GM18499 (cell line): ENCODE data around the gene GORAB.

ENCODE experiments used
- ATAC-seq: cut with Tn5 transposase; IDR thresholded peaks from one replicate; pipeline ENCODE4 v1.9.1; 2021; ENCODE audit warnings: moderate number of reproducible peaks; ENCODE audit not compliant: insufficient read depth, unreplicated experiment

The GORAB gene

GRCh38 chr1:170537798-170538503, 6.0 kb downstream of the GORAB start:
- ATAC-seq, result no peak

- ATAC-seq, result no peak
Measured at GRCh38 chr1:170538687-170539086, 6.7 kb downstream of the GORAB start.

- no peak for ATAC-seq
Measured at GRCh38 chr1:170539154-170539553, 7.2 kb downstream of the GORAB start.

- no peak for ATAC-seq
Measured at GRCh38 chr1:170544624-170545023, 12.7 kb downstream of the GORAB start.

DNA sequence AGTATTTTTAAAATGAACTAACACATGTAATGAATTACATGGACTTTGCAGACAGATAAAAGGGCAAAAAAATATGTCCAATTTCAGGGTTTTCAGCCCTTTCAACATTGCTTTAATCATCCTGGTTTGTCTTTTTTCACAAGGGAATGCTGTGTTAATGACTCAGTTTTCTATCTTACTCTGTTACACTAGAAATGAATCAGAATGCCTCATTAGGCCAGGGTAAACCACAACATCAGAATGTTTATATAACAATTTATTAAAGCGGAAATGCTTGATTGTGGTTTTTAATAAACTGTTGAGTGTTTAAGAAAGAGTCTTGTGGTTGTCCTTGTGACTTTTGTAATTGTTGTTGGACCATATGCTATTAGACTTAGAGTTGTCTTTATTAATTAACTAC, 13.5 kb downstream of the GORAB start:
- ATAC-seq, result no peak

- no peak for ATAC-seq
Measured at GRCh38 chr1:170547255-170547654, 15.3 kb downstream of the GORAB start.

GRCh38 chr1:170548497-170548896, 16.5 kb downstream of the GORAB start:
- no peak for ATAC-seq

DNA sequence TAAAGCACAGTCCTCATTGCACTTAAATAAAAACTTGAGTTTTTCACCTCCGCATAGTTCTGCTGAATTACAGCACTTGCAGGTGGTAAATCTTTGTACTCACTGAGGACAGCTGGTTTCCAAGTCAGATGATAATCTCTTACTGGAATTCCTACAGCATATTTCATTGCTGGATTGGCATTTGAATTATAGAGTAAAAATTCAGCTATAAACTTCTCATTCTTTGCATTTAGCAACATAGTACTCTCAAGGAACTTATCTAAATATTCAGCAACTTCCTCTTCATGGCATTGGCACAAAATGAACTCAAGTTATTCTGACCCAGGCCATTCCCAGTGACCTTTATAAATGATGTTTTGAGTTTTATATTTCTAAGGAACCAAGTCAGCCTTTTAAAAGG, 23.4 kb downstream of the GORAB start:
- ATAC-seq, result no peak

GRCh38 chr1:170556917-170557316, 25.0 kb downstream of the GORAB start:
- ATAC-seq, result no peak

DNA sequence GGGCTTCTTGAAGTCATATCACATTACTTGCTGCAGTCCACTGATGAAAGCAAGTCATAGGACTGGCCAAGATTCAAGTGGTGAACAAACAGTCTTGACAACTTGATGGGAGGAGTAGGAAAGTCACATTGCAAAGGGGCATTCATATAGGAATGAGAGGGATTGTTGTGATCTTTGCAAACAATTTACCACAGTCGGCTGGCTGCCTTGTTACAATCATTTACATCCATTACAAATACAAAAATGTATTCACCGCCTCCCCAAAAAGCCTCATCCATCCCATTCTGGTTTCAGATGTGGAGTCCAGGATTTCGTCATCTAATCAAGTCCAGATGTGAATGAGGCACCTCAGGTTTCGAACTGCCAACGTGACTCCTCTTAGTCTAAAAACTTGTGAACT, 26.8 kb downstream of the GORAB start:
- ATAC-seq, result no peak

- ATAC-seq, result no peak
Measured at GRCh38 chr1:170559166-170559565, 27.2 kb downstream of the GORAB start.

GRCh38 chr1:170560681-170561285, 28.8 kb downstream of the GORAB start:
- ATAC-seq, result no peak

GRCh38 chr1:170562646-170563338, 30.8 kb downstream of the GORAB start:
- ATAC-seq, result no peak

GRCh38 chr1:170567214-170567613, 35.2 kb downstream of the GORAB start:
- no peak for ATAC-seq

GRCh38 chr1:170568197-170568596, 36.2 kb downstream of the GORAB start:
- no peak for ATAC-seq

DNA sequence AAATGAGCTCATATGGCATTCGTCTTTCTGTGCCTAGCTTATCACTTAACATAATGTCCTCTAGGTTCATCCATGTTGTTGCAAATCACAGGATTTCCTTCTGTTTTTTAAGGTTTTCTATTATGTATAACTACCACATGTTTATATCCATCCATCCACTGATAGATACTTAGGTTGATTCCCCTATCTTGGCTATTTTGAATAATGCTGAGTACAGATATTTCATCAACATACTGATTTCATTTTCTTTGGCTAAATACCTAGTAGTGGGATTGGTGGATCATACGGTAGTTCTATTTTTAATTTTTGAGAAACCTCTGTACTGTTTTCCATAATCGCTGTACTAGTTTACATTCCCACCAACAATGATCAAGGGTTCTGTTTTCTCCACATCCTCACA, 45.0 kb downstream of the GORAB start:
- ATAC-seq, result no peak

DNA sequence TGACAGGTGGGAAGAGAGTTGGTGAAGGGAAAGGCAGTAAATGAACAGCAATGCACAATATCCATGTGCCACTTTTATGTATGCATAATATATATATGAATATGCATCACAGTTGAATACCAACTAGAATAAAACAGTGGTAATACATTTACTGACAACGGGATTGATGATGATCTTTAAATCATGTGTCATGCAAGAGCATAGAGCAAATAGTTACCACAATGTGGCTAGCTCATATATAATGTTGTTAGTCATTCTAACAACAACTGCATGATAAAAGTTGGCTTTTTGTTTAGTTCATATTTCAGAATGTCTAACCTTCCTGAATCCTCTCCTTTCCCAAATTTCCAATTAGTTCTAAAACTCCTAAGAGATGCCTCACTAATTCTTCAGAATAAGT, 46.4 kb downstream of the GORAB start:
- no peak for ATAC-seq

- no peak for ATAC-seq
Measured at GRCh38 chr1:170580636-170581440, 48.9 kb downstream of the GORAB start.

DNA sequence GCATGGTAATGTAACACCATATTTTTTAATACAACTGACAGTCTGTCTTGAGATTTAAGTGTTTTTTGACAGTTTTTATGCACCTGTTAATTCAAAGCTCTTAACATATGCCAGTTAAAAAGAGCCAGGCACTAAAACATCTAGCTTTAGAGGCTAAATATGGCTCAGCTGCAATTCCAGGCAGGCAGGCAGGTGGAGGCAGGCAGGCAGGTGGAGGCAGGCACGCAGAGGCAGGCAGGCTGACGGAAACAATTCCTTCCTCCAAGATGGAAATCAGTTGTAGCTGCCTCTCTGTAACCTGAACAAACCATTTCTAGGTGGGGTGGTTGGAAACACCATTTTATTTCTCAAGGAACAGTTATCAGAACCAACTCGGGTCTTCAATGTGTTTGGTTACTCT, 51.2 kb downstream of the GORAB start:
- no peak for ATAC-seq

DNA sequence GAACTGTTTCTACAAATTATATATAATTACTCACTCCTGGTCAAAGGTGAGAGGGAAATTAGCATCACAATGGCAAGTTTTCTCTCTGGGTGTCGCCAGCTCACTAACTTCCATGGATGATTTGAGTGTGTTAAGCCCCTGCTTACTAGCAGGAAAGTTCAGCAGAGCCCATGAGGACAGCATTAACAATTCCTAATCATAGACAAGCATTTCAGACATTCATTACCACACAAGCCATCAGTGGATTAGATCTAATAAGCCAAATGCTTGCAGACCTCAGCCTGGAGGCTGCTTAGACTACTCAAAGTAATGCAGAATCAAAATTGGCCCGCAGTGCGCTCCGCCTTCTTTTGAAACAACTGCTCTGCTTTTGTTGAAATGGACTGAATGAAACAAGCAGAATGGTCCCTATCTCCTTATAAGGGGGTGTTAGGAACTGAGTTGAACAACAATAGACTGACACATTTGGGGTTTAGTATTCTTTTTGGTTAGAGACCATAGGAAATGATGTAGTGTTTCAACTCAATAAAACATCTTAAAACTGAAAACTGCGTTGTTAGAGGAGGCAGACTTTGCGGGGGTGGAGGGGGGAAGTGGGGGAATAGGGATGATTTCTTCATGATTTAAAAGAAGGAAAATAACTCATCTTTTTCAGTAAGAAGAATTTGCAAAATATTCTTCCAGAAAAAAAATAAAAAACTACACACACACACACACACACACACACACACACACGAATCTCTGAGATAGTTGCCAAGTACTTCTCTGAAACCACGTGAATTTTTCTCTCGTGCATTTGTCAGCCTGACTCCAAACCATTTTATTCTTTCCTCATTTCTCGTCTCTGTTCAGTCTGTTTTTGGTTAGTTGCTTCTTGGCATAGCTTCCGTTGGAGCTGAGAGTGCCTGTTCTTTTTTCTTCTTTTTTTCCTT, 54.6 kb downstream of the GORAB start:
- no peak for ATAC-seq
